NCI-H446 (cell line): ENCODE data around the gene SMIM21.

Source experiments
- DNase-seq, 2 experiments: peaks; one replicate each; lab custom pipeline; 2025; lab: John Stamatoyannopoulos, UW

SMIM21 gene

GRCh38 chr18:75427603-75428002 lies at the start of gene SMIM21:
TSS of gene SMIM21 (minus strand) at chr18:75427703. CDS start at chr18:75427563, 140 bp downstream.
- DNase-seq: no peak

GRCh38 chr18:75475228-75475627 lies 47.7 kb upstream of the SMIM21 start:
- no peak for DNase-seq

- no peak for DNase-seq
Measured at GRCh38 chr18:75474332-75474731, 46.8 kb upstream of the SMIM21 start.

GRCh38 chr18:75473316-75473715 lies 45.8 kb upstream of the SMIM21 start:
- DNase-seq: no peak

GRCh38 chr18:75472906-75473305 lies 45.4 kb upstream of the SMIM21 start:
- no peak for DNase-seq

- DNase-seq: no peak
Measured at GRCh38 chr18:75472396-75472795, 44.9 kb upstream of the SMIM21 start.

- DNase-seq: no peak
Measured at GRCh38 chr18:75471850-75472249, 44.3 kb upstream of the SMIM21 start.

- no peak for DNase-seq
Measured at GRCh38 chr18:75467851-75468250, 40.3 kb upstream of the SMIM21 start.

- no peak for DNase-seq
Measured at GRCh38 chr18:75467281-75467795, 39.8 kb upstream of the SMIM21 start.

GRCh38 chr18:75464356-75464755 lies 36.9 kb upstream of the SMIM21 start:
- no peak for DNase-seq

- DNase-seq: no peak
Measured at GRCh38 chr18:75462178-75462832, 34.8 kb upstream of the SMIM21 start.

GRCh38 chr18:75456199-75456631 lies 28.7 kb upstream of the SMIM21 start:
- no peak for DNase-seq

GRCh38 chr18:75455249-75456198 lies 28.0 kb upstream of the SMIM21 start:
- no peak for DNase-seq

- no peak for DNase-seq
Measured at GRCh38 chr18:75454022-75454795, 26.7 kb upstream of the SMIM21 start.

GRCh38 chr18:75450906-75451305 lies 23.4 kb upstream of the SMIM21 start:
- DNase-seq: no peak

- no peak for DNase-seq
Measured at GRCh38 chr18:75441896-75442295, 14.4 kb upstream of the SMIM21 start.

GRCh38 chr18:75439348-75439747 lies 11.8 kb upstream of the SMIM21 start:
- DNase-seq: no peak

- DNase-seq: no peak
Measured at GRCh38 chr18:75438891-75439290, 11.4 kb upstream of the SMIM21 start.

GRCh38 chr18:75437979-75438378 lies 10.5 kb upstream of the SMIM21 start:
- no peak for DNase-seq

GRCh38 chr18:75433098-75433497 lies 5.6 kb upstream of the SMIM21 start:
- no peak for DNase-seq

GRCh38 chr18:75429975-75430374 lies 2.5 kb upstream of the SMIM21 start:
- no peak for DNase-seq

GRCh38 chr18:75428490-75428889 lies 987 bp upstream of the SMIM21 start:
- no peak for DNase-seq
